ENCODE measurements around the gene ADARB1. TPM values are rescaled to one million over a fixed set of nuclear protein-coding genes. Genes with fewer than 3 reads are reported as not detected.

ADARB1 gene
- total RNA-seq, 3 donors from 2014 or later (not counting 1 experiment from before 2014, with no cell fraction given), result 20.7 to 28.0 (median 26.6) TPM

DNA sequence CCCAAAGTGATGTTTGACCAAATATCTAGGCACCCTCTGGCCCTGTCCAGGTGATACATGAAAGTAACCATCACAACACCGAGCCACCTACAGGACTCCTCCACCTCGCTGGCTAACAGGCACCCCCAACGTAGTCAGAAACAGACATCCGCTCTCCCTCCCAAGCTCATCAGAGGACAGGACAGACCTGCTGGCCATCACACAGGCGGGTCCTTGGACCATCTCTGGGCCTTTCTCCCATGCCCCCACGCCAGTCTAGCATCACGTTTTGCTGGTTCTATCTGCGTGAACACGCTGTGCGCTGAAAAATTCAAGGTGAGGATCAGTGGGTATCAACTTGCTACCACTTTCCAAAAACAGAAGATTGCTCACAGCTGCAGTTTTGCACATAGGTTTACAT, 21.4 kb upstream of the ADARB1 start:
- ATAC-seq (no peak), DNase-seq (no peak)
- H3K36me3 ChIP-seq (ENCODE audit: control insufficient read depth, insufficient read depth, low read length), result no peaks in the 10 kb centered on the region
- H3K4me3 Mint-ChIP-seq, result no peak overlapping the region
- H3K27me3 ChIP-seq (ENCODE audit: control insufficient read depth, insufficient read depth, low read length), result peaks cover 3% of the 10 kb centered on the region
- TF ChIP-seq, protein P1, sequence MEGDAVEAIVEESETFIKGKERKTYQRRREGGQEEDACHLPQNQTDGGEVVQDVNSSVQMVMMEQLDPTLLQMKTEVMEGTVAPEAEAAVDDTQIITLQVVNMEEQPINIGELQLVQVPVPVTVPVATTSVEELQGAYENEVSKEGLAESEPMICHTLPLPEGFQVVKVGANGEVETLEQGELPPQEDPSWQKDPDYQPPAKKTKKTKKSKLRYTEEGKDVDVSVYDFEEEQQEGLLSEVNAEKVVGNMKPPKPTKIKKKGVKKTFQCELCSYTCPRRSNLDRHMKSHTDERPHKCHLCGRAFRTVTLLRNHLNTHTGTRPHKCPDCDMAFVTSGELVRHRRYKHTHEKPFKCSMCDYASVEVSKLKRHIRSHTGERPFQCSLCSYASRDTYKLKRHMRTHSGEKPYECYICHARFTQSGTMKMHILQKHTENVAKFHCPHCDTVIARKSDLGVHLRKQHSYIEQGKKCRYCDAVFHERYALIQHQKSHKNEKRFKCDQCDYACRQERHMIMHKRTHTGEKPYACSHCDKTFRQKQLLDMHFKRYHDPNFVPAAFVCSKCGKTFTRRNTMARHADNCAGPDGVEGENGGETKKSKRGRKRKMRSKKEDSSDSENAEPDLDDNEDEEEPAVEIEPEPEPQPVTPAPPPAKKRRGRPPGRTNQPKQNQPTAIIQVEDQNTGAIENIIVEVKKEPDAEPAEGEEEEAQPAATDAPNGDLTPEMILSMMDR (IDR thresholded peaks at IDR 0.05), result no peak
- H3K27ac ChIP-seq (ENCODE audit: low read length), result no peak overlapping the region
- H3K27me3 Mint-ChIP-seq (ENCODE audit: low read depth in 2 of 2), result peaks cover 42% of the 10 kb centered on the region in 2 donors
- H3K36me3 Mint-ChIP-seq, result no peaks in the 10 kb centered on the region
- H3K4me1 ChIP-seq (ENCODE audit: control insufficient read depth, insufficient read depth, low read length), result no peaks in the 10 kb centered on the region
- H3K4me1 Mint-ChIP-seq, result no peaks in the 10 kb centered on the region
- H3K4me3 ChIP-seq (ENCODE audit: low read length), result no peak overlapping the region
- intact Hi-C loops (cut with micrococcal nuclease), result no loop called here
- no peaks in the 10 kb centered on the region for H3K9me3 Mint-ChIP-seq
- no peak overlapping the region for H3K27ac Mint-ChIP-seq
- H3K9me3 ChIP-seq (ENCODE audit: control insufficient read depth, insufficient read depth, low read length), result no peaks in the 10 kb centered on the region
- WGBS (ENCODE audit: insufficient coverage), result 91% methylated on average over 10 of the region's 10 CpGs

GRCh38 chr21:45053561-45054226, 20.7 kb upstream of the ADARB1 start:
- 82% methylated on average over 8 of the region's 8 CpGs for WGBS (ENCODE audit: insufficient coverage)

GRCh38 chr21:45054227-45054926, 20.0 kb upstream of the ADARB1 start:
- Histone ChIP-seq H3K27me3 (ENCODE audit: control insufficient read depth, insufficient read depth, low read length) (peaks cover 3% of the 10 kb centered on the region), H3K4me3 (ENCODE audit: low read length) (no peak overlapping the region), H3K36me3 (ENCODE audit: control insufficient read depth, insufficient read depth, low read length) (no peaks in the 10 kb centered on the region), H3K4me1 (ENCODE audit: control insufficient read depth, insufficient read depth, low read length) (no peaks in the 10 kb centered on the region), H3K9me3 (ENCODE audit: control insufficient read depth, insufficient read depth, low read length) (no peaks in the 10 kb centered on the region), H3K27ac (ENCODE audit: low read length) (no peak overlapping the region)
- Mint-ChIP-seq H3K36me3 (no peaks in the 10 kb centered on the region), H3K4me3 (no peak overlapping the region), H3K4me1 (no peaks in the 10 kb centered on the region), H3K27me3 (ENCODE audit: low read depth in 2 of 2) (peaks cover 37 to 39% of the 10 kb centered on the region in 2 donors), H3K27ac (no peak overlapping the region), H3K9me3 (no peaks in the 10 kb centered on the region)
- intact Hi-C loops (cut with micrococcal nuclease), result no loop called here
- ATAC-seq (no peak), DNase-seq (no peak)
- TF ChIP-seq, protein P1 (IDR thresholded peaks at IDR 0.05), result no peak
- WGBS (ENCODE audit: insufficient coverage), result 66% methylated on average over 18 of the region's 18 CpGs

More at GRCh38 chr21:45053561-45054226, 20.7 kb upstream of the ADARB1 start:
- H3K36me3 Mint-ChIP-seq, result no peaks in the 10 kb centered on the region
- no peaks in the 10 kb centered on the region for H3K9me3 ChIP-seq (ENCODE audit: control insufficient read depth, insufficient read depth, low read length)
- H3K4me1 ChIP-seq (ENCODE audit: control insufficient read depth, insufficient read depth, low read length), result no peaks in the 10 kb centered on the region
- no peaks in the 10 kb centered on the region for H3K4me1 Mint-ChIP-seq
- H3K27me3 Mint-ChIP-seq (ENCODE audit: low read depth in 2 of 2), result peaks cover 39 to 42% of the 10 kb centered on the region in 2 donors
- no peaks in the 10 kb centered on the region for H3K36me3 ChIP-seq (ENCODE audit: control insufficient read depth, insufficient read depth, low read length)
- no peaks in the 10 kb centered on the region for H3K9me3 Mint-ChIP-seq
- no peak overlapping the region for H3K27ac Mint-ChIP-seq
- H3K27me3 ChIP-seq (ENCODE audit: control insufficient read depth, insufficient read depth, low read length), result peaks cover 3% of the 10 kb centered on the region
- no peak overlapping the region for H3K4me3 ChIP-seq (ENCODE audit: low read length)
- TF ChIP-seq, protein P1 (IDR thresholded peaks at IDR 0.05), result no peak
- H3K4me3 Mint-ChIP-seq, result no peak overlapping the region
- no peak overlapping the region for H3K27ac ChIP-seq (ENCODE audit: low read length)
- no peak for DNase-seq
- intact Hi-C loops (cut with micrococcal nuclease), result no loop called here
- no peak for ATAC-seq
